M059J (cell line): ENCODE data around the gene RAB37. TPM values are rescaled to one million over a fixed set of nuclear protein-coding genes. Genes with fewer than 3 reads are reported as not detected.

Experiments
- total RNA-seq: library from RNA; depleted of rRNA; stranded (reverse); fragments of >200 nt; shearing (Covaris generic); gene quantifications from 2 replicates; pipeline ENCODE4 v1.2.3, GENCODE V29; 2014; rRNA removed

The RAB37 gene
- total RNA-seq, 1 experiment from 2014 or later = not detected

Other genes starting within 250 kb of the RAB37 start
- gene CD300LB, start 205.8 kb upstream of the RAB37 start, total RNA-seq = not detected in 2 replicates
- 0.84 TPM in 1 of 2 replicates, not detected in the other for gene CD300C, start 191.1 kb upstream of the RAB37 start, total RNA-seq
- gene CD300H, start 169.7 kb upstream of the RAB37 start, total RNA-seq = not detected in 2 replicates
- not detected in 2 replicates for gene CD300LD, start 145.0 kb upstream of the RAB37 start, total RNA-seq
- not detected in 2 replicates for gene CD300E, start 113.5 kb upstream of the RAB37 start, total RNA-seq
- not detected in 2 replicates for gene CD300LF, start 24.3 kb upstream of the RAB37 start, total RNA-seq
- 63.1 and 80.7 TPM in 2 replicates for gene NHERF1, start 11.4 kb downstream of the RAB37 start, total RNA-seq
- 18.4 and 18.5 TPM in 2 replicates for gene NAT9, start 39.1 kb downstream of the RAB37 start, total RNA-seq
- gene GRIN2C, start 122.6 kb downstream of the RAB37 start, total RNA-seq = 0.02 TPM in 1 of 2 replicates, not detected in the other
- gene FDXR, start 135.7 kb downstream of the RAB37 start, total RNA-seq = 4.6 and 6.5 TPM in 2 replicates
- gene FADS6, start 156.4 kb downstream of the RAB37 start, total RNA-seq = not detected in 2 replicates
- not detected in 2 replicates for gene USH1G, start 186.0 kb downstream of the RAB37 start, total RNA-seq
- not detected in 2 replicates for gene OTOP2, start 187.0 kb downstream of the RAB37 start, total RNA-seq
- gene OTOP3, start 198.6 kb downstream of the RAB37 start, total RNA-seq = not detected in 2 replicates
- gene HID1, start 235.5 kb downstream of the RAB37 start, total RNA-seq = 0.39 TPM in 1 of 2 replicates, not detected in the other